HS-27A (cell line): ENCODE data around the gene IRF2BP1.
"Not testable (repeated sequence)": the region's sequence is repeated elsewhere in the genome, so short reads cannot be mapped to it uniquely, and the experiment has no call there.

Experiments used
- DNase-seq: peaks from one replicate; pipeline ENCODE4 v3.0.0-alpha.2; 2012; ENCODE audit warnings: low read depth, missing footprints

IRF2BP1 gene

GRCh38 chr19:45881082-45881908 is 4.6 kb downstream of the IRF2BP1 start:
- no peak for DNase-seq

GRCh38 chr19:45879971-45880370 is 6.0 kb downstream of the IRF2BP1 start:
- DNase-seq, result no peak

- no peak for DNase-seq
Measured at GRCh38 chr19:45879055-45879454, 6.9 kb downstream of the IRF2BP1 start.

GRCh38 chr19:45878043-45878794 is 7.7 kb downstream of the IRF2BP1 start:
- no peak for DNase-seq

- no peak for DNase-seq
Measured at GRCh38 chr19:45876411-45877197, 9.3 kb downstream of the IRF2BP1 start.

GRCh38 chr19:45876161-45876410 is 9.9 kb downstream of the IRF2BP1 start:
- no peak for DNase-seq

GRCh38 chr19:45874620-45874966 is 11.3 kb downstream of the IRF2BP1 start:
- DNase-seq, result no peak

- no peak for DNase-seq
Measured at GRCh38 chr19:45873219-45873772, 12.6 kb downstream of the IRF2BP1 start.

- no peak for DNase-seq
Measured at GRCh38 chr19:45872095-45872919, 13.6 kb downstream of the IRF2BP1 start.

- DNase-seq, result no peak
Measured at GRCh38 chr19:45870798-45871197, 15.1 kb downstream of the IRF2BP1 start.

- not testable (repeated sequence) for DNase-seq
Measured at GRCh38 chr19:45867241-45867640, 18.7 kb downstream of the IRF2BP1 start.

GRCh38 chr19:45866400-45867176 is 19.4 kb downstream of the IRF2BP1 start:
- DNase-seq, result no peak

- no peak for DNase-seq
Measured at GRCh38 chr19:45865269-45865948, 20.5 kb downstream of the IRF2BP1 start.

GRCh38 chr19:45864629-45865082 is 21.3 kb downstream of the IRF2BP1 start:
- DNase-seq, result no peak

GRCh38 chr19:45863840-45864628 is 21.9 kb downstream of the IRF2BP1 start, which contains the start of gene FOXA3:
TSS of gene FOXA3 (plus strand) at chr19:45864326. CDS start at chr19:45864457, 131 bp downstream.
- no peak for DNase-seq

GRCh38 chr19:45863335-45863839 is 22.6 kb downstream of the IRF2BP1 start:
- DNase-seq, result no peak

- DNase-seq, result peak; percentile 95
Measured at GRCh38 chr19:45862564-45863334, 23.2 kb downstream of the IRF2BP1 start, which contains the start of gene SYMPK. TSS of gene SYMPK (minus strand) at chr19:45863147. CDS start at chr19:45854495, 8,652 bp downstream.

- DNase-seq, result no peak
Measured at GRCh38 chr19:45862271-45862563, 23.7 kb downstream of the IRF2BP1 start.
